GM12878 (cell line): ENCODE results near the gene REXO1.

Experiments
- BRCA1 ChIP-seq: IDR thresholded peaks from 2 replicates; pipeline ENCODE4 v1.6.1; 2011; ENCODE audit warnings: low read depth, low read length, improper control_type of control experiment
- CTCF ChIP-seq, 3 experiments: IDR thresholded peaks in 2 of 3; conservative IDR thresholded peaks in 1 of 3; 2 replicates each; pipeline ENCODE4 v1.5.1; 2011; ENCODE audit warnings: low read depth in 3 of 3, low read length in 3 of 3, mild to moderate bottlenecking in 3 of 3, control low read depth in 2 of 3, moderate library complexity in 2 of 3, inconsistent platforms in 1 of 3, mixed read lengths in 1 of 3; ENCODE audit not compliant: control insufficient read depth in 2 of 3, insufficient read depth in 1 of 3; ENCODE audit errors: extremely low read depth in 1 of 3
- E2F8 ChIP-seq: fragments of 450-650 bp; IDR thresholded peaks from 2 replicates; pipeline ENCODE4 v1.6.1; 2018; ENCODE audit warnings: mild to moderate bottlenecking, low read depth, moderate library complexity; ENCODE audit not compliant: partially characterized antibody
- HDAC2 ChIP-seq: fragments of 200-600 bp; sonication (generic); IDR thresholded peaks from 2 replicates; pipeline ENCODE4 v1.6.1; 2017
- MTA3 ChIP-seq: IDR thresholded peaks from 2 replicates; pipeline ENCODE4 v1.6.1; 2012; ENCODE audit warnings: low read length, inconsistent platforms, borderline replicate concordance
- MXI1 ChIP-seq: fragments of 150-350 bp; IDR thresholded peaks from 2 replicates; pipeline ENCODE4 v1.6.1; 2011; ENCODE audit warnings: low read depth, mild to moderate bottlenecking, inconsistent platforms, low read length, improper control_type of control experiment
- POLR2A ChIP-seq: IDR thresholded peaks from 2 replicates; pipeline ENCODE4 v1.6.1; 2011; ENCODE audit warnings: low read depth, mild to moderate bottlenecking, low read length
- TARDBP ChIP-seq: IDR thresholded peaks from 2 replicates; pipeline ENCODE4 v1.6.1; 2016; ENCODE audit warnings: borderline replicate concordance
- YY1 ChIP-seq: IDR thresholded peaks from 2 replicates; pipeline ENCODE4 v1.6.1; 2011; ENCODE audit warnings: low read depth, mild to moderate bottlenecking, low read length

GRCh38 chr19:1805401-1806183 lies 42.7 kb downstream of the REXO1 start:
- TF ChIP-seq CTCF (IDR thresholded peaks at IDR 0.05 in 2 of 3, conservative IDR thresholded peaks at IDR 0.05 in 1 of 3; ENCODE audit: control insufficient read depth in 2 of 3, extremely low read depth in 1 of 3, insufficient read depth in 1 of 3, low read depth in 3 of 3, low read length in 3 of 3) (no peak), TARDBP (no peak), MXI1 (no peak), BRCA1 (no peak), HDAC2 (no peak), POLR2A (no peak), E2F8 (no peak), YY1 (no peak), MTA3 (no peak)
